Measurements from ENCODE around the gene SNX4. TPM values are rescaled to one million over a fixed set of nuclear protein-coding genes. Genes with fewer than 3 reads are reported as not detected.
"Not testable (repeated sequence)": the region's sequence is repeated elsewhere in the genome, so short reads cannot be mapped to it uniquely, and the experiment has no call there.

Gene SNX4
- total and polyA plus RNA-seq, 2 of the 8 experiments (the other 6 are each of a cell fraction or from before 2014, with no cell fraction given), result 7.2 to 23.1 TPM

GRCh38 chr3:125406070-125406469 lies 113.9 kb downstream of the SNX4 start (continued):
- TF ChIP-seq BACH1 (IDR thresholded peaks at IDR 0.05; ENCODE audit: low read length) (no peak), NRF1 (IDR thresholded peaks at IDR 0.05; ENCODE audit: low read depth, low read length) (no peak), GTF2F1 (IDR thresholded peaks at IDR 0.05; ENCODE audit: borderline replicate concordance, low read depth, low read length) (no peak)

DNA sequence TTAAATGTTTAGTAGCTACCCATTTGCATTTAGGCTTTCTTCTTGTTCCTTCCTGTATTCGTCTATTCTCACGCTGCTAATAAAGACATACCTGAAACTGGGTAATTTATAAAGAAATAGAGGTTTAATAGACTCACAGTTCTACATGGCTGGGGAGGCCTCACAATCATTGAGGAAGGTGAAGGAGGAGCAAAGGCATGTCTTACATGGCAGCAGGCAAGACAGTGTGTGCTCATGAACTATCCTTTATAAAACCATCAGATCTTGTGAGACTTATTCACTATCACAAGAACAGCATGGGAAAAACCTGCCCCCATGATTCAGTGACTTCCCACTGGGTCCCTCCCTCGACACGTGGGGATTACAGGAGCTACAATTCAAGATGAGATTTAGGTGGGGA lies 114.5 kb downstream of the SNX4 start:
- H3K23me2 ChIP-seq (ENCODE audit: low read depth, low read length); H3K23ac ChIP-seq (ENCODE audit: insufficient read length); H3K18ac ChIP-seq (ENCODE audit: extremely low read depth, low read length); H2AK5ac ChIP-seq (ENCODE audit: low read depth, low read length); H3K4me2 ChIP-seq (ENCODE audit: insufficient read depth in 1 of 2, low read depth in 2 of 2, low read length in 2 of 2); H2BK5ac ChIP-seq (ENCODE audit: low read depth, low read length); H2BK120ac ChIP-seq (replicated peaks; ENCODE audit: low read depth, low read length); H3K9me3 ChIP-seq (ENCODE audit: insufficient read depth in 2 of 2, low read depth in 1 of 2, low read length in 1 of 2); H3K56ac ChIP-seq (replicated peaks; ENCODE audit: insufficient read length, low read depth, low read length); H3K27me3 ChIP-seq (replicated peaks in 1 of 4; ENCODE audit: control insufficient read depth in 3 of 4, extremely low read depth in 1 of 4, insufficient read depth in 3 of 4, low read length in 3 of 4); H3K36me3 ChIP-seq (ENCODE audit: control insufficient read depth in 2 of 4, insufficient read depth in 4 of 4, low read length in 3 of 4); H3K14ac ChIP-seq (ENCODE audit: insufficient read length); H2BK12ac ChIP-seq (ENCODE audit: low read depth, low read length); H4K8ac ChIP-seq (ENCODE audit: extremely low read depth, insufficient read depth, low read length); DNase-seq (ENCODE audit: low read depth in 1 of 2, low spot score in 2 of 2); H3K27ac ChIP-seq (ENCODE audit: low read depth, low read length); H4K5ac ChIP-seq (ENCODE audit: insufficient read length, low read depth, low read length); H3K9ac ChIP-seq (replicated peaks in 1 of 4; ENCODE audit: extremely low read depth in 1 of 4, low read depth in 3 of 4, low read length in 3 of 4); H3K4me1 ChIP-seq (replicated peaks in 1 of 4; ENCODE audit: control insufficient read depth in 3 of 4, insufficient read depth in 4 of 4, low read length in 3 of 4); H2AFZ ChIP-seq (ENCODE audit: low read length); H4K20me1 ChIP-seq (replicated peaks in 1 of 2; ENCODE audit: control insufficient read depth in 1 of 2, insufficient read depth in 2 of 2, low read length in 2 of 2); H2BK15ac ChIP-seq (ENCODE audit: low read length); H3K79me2 ChIP-seq (ENCODE audit: control insufficient read depth in 1 of 2, insufficient read depth in 2 of 2, low read length in 2 of 2); H2BK20ac ChIP-seq (ENCODE audit: low read length); FAIRE-seq; H3K4ac ChIP-seq (replicated peaks; ENCODE audit: insufficient read length, low read depth, low read length); H3K79me1 ChIP-seq (ENCODE audit: low read depth, low read length); H4K91ac ChIP-seq (replicated peaks; ENCODE audit: insufficient read length, low read length); H3K4me3 ChIP-seq (ENCODE audit: extremely low read depth in 1 of 4, insufficient read depth in 2 of 4, low read depth in 3 of 4, low read length in 4 of 4): not testable (repeated sequence)
- WGBS, 2 experiments (ENCODE audit: extremely low coverage in 1 of 2, insufficient coverage in 1 of 2, insufficient read length in 1 of 2, insufficient replicate concordance in 2 of 2, low coverage in 1 of 2, low lambda C conversion rate in 2 of 2, missing lambda C conversion rate in 1 of 2), result 91% methylated on average over 4 of the region's 4 CpGs; no CpG with 5 or more reads in 1 of the 2 experiments
- CTCF ChIA-PET (ENCODE audit: partially characterized antibody), result interaction anchor here (0.6 to 2.8 kb wide), 4 partner anchors 9 to 144 kb away, joined by 3 to 9 read pairs (median 3); no protein-coding TSS in a partner anchor
- POLR2A ChIA-PET (ENCODE audit: partially characterized antibody), result interaction anchor here (1.0 kb wide), 1 partner anchor 244 kb away, joined by 6 read pairs; no protein-coding TSS in a partner anchor
